ELR (cell line): ENCODE results near the gene TSHR.
A peak's percentile ranks its signal among the peaks of the same experiment; 100 is the strongest.

Experiments used
- DNase-seq: peaks from one replicate; pipeline ENCODE4 v3.0.0-alpha.2; 2015; ENCODE audit warnings: low read depth

TSHR gene

GRCh38 chr14:81178063-81178462, 222.6 kb downstream of the TSHR start:
- no peak for DNase-seq

DNA sequence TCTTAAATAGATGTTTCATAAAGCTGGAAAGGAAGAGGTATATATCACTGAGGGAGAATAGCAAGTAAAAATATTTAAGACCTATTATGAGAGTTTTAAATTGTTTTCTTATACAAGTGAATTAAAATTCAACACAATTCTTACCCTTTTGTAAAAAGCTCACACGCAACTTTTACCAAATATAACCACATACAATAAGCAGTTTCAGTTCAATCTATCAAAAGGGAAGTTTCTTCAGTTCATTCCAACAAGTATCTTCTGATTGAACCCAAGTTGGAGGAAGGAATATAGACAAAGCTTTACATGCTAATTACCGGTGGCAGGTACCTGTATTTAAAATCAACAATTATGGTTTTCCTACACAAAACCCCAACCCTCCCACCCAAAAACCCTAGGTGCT, 224.2 kb downstream of the TSHR start:
- DNase-seq: no peak

- no peak for DNase-seq
These were observed 232.6 kb downstream of the TSHR start for GRCh38 chr14:81187832-81188522.

- DNase-seq: no peak
These were observed 237.2 kb downstream of the TSHR start for GRCh38 chr14:81192594-81192993.

GRCh38 chr14:81193924-81194633, 238.7 kb downstream of the TSHR start:
- DNase-seq: peak; percentile 14
